Measurements from ENCODE around the gene IL23R. TPM values are rescaled to one million over a fixed set of nuclear protein-coding genes. Genes with fewer than 3 reads are reported as not detected.

IL23R gene
- polyA plus RNA-seq, 1 donor: 1.1 TPM

GRCh38 chr1:67264152-67264551, 97.9 kb downstream of the IL23R start:
- H3K27me3 ChIP-seq (ENCODE audit: control insufficient read depth, insufficient read depth, low read length): no peaks in the 10 kb centered on the region
- no peaks in the 10 kb centered on the region for H3K4me1 ChIP-seq (ENCODE audit: control insufficient read depth, insufficient read depth, low read length)
- no peak overlapping the region for H3K27ac ChIP-seq (ENCODE audit: low read length)
- DNase-seq: no peak
- no peaks in the 10 kb centered on the region for H3K9me3 ChIP-seq (ENCODE audit: control insufficient read depth, low read depth, low read length)
- no peak overlapping the region for H3K4me3 ChIP-seq (ENCODE audit: low read length)
- no peaks in the 10 kb centered on the region for H3K36me3 ChIP-seq (ENCODE audit: control insufficient read depth, insufficient read depth, low read length)

- H3K4me3 ChIP-seq (ENCODE audit: low read length): no peak overlapping the region
- H3K9me3 ChIP-seq (ENCODE audit: control insufficient read depth, low read depth, low read length): no peaks in the 10 kb centered on the region
- H3K36me3 ChIP-seq (ENCODE audit: control insufficient read depth, insufficient read depth, low read length): no peaks in the 10 kb centered on the region
- no peaks in the 10 kb centered on the region for H3K27me3 ChIP-seq (ENCODE audit: control insufficient read depth, insufficient read depth, low read length)
- DNase-seq: no peak
- no peak overlapping the region for H3K27ac ChIP-seq (ENCODE audit: low read length)
- 75% methylated on average over 2 of the region's 3 CpGs for WGBS (ENCODE audit: insufficient coverage, low lambda C conversion rate)
- no peaks in the 10 kb centered on the region for H3K4me1 ChIP-seq (ENCODE audit: control insufficient read depth, insufficient read depth, low read length)
Observed at GRCh38 chr1:67264899-67265298, 98.6 kb downstream of the IL23R start.

GRCh38 chr1:67269061-67269460, 102.8 kb downstream of the IL23R start:
- Histone ChIP-seq H3K36me3 (ENCODE audit: control insufficient read depth, insufficient read depth, low read length) (no peaks in the 10 kb centered on the region), H3K27ac (ENCODE audit: low read length) (no peak overlapping the region), H3K4me1 (ENCODE audit: control insufficient read depth, insufficient read depth, low read length) (no peaks in the 10 kb centered on the region), H3K9me3 (ENCODE audit: control insufficient read depth, low read depth, low read length) (no peaks in the 10 kb centered on the region), H3K4me3 (ENCODE audit: low read length) (no peak overlapping the region), H3K27me3 (ENCODE audit: control insufficient read depth, insufficient read depth, low read length) (no peaks in the 10 kb centered on the region)
- 95% methylated on average over 3 of the region's 3 CpGs for WGBS (ENCODE audit: insufficient coverage, low lambda C conversion rate)
- no peak for DNase-seq

- Histone ChIP-seq H3K36me3 (ENCODE audit: control insufficient read depth, insufficient read depth, low read length) (no peaks in the 10 kb centered on the region), H3K27ac (ENCODE audit: low read length) (no peak overlapping the region), H3K4me1 (ENCODE audit: control insufficient read depth, insufficient read depth, low read length) (no peaks in the 10 kb centered on the region), H3K4me3 (ENCODE audit: low read length) (no peak overlapping the region), H3K9me3 (ENCODE audit: control insufficient read depth, low read depth, low read length) (no peaks in the 10 kb centered on the region), H3K27me3 (ENCODE audit: control insufficient read depth, insufficient read depth, low read length) (no peaks in the 10 kb centered on the region)
- WGBS (ENCODE audit: insufficient coverage, low lambda C conversion rate): 100% methylated on average over 2 of the region's 3 CpGs
- no peak for DNase-seq
Observed at GRCh38 chr1:67270541-67270940, 104.3 kb downstream of the IL23R start.

- H3K9me3 ChIP-seq (ENCODE audit: control insufficient read depth, low read depth, low read length): no peaks in the 10 kb centered on the region
- WGBS (ENCODE audit: insufficient coverage, low lambda C conversion rate): 80% methylated on average over 1 of the region's 4 CpGs
Observed at GRCh38 chr1:67273591-67273990, 107.3 kb downstream of the IL23R start.

GRCh38 chr1:67274623-67275325, 108.5 kb downstream of the IL23R start:
- H3K9me3 ChIP-seq (ENCODE audit: control insufficient read depth, low read depth, low read length): no peaks in the 10 kb centered on the region
- H3K27ac ChIP-seq (ENCODE audit: low read length): no peak overlapping the region
- H3K4me3 ChIP-seq (ENCODE audit: low read length): no peak overlapping the region
- H3K36me3 ChIP-seq (ENCODE audit: control insufficient read depth, insufficient read depth, low read length): no peaks in the 10 kb centered on the region
- H3K27me3 ChIP-seq (ENCODE audit: control insufficient read depth, insufficient read depth, low read length): no peaks in the 10 kb centered on the region
- DNase-seq: no peak
- no peaks in the 10 kb centered on the region for H3K4me1 ChIP-seq (ENCODE audit: control insufficient read depth, insufficient read depth, low read length)
- WGBS (ENCODE audit: insufficient coverage, low lambda C conversion rate): 63% methylated on average over 2 of the region's 5 CpGs

More at GRCh38 chr1:67273591-67273990, 107.3 kb downstream of the IL23R start:
- Histone ChIP-seq H3K27me3 (ENCODE audit: control insufficient read depth, insufficient read depth, low read length) (no peaks in the 10 kb centered on the region), H3K4me3 (ENCODE audit: low read length) (no peak overlapping the region), H3K36me3 (ENCODE audit: control insufficient read depth, insufficient read depth, low read length) (no peaks in the 10 kb centered on the region), H3K27ac (ENCODE audit: low read length) (no peak overlapping the region), H3K4me1 (ENCODE audit: control insufficient read depth, insufficient read depth, low read length) (no peaks in the 10 kb centered on the region)
- DNase-seq: no peak

GRCh38 chr1:67280696-67281095, 114.4 kb downstream of the IL23R start:
- 58% methylated on average over 3 of the region's 5 CpGs for WGBS (ENCODE audit: insufficient coverage, low lambda C conversion rate)
- Histone ChIP-seq H3K9me3 (ENCODE audit: control insufficient read depth, low read depth, low read length) (no peaks in the 10 kb centered on the region), H3K4me1 (ENCODE audit: control insufficient read depth, insufficient read depth, low read length) (peaks cover 13% of the 10 kb centered on the region), H3K4me3 (ENCODE audit: low read length) (no peak overlapping the region), H3K27me3 (ENCODE audit: control insufficient read depth, insufficient read depth, low read length) (no peaks in the 10 kb centered on the region), H3K36me3 (ENCODE audit: control insufficient read depth, insufficient read depth, low read length) (no peaks in the 10 kb centered on the region), H3K27ac (ENCODE audit: low read length) (peak overlapping the region; percentile 19)
- DNase-seq: peak in 1 of 2 donors; percentile 40

- H3K27me3 ChIP-seq (ENCODE audit: control insufficient read depth, insufficient read depth, low read length): no peaks in the 10 kb centered on the region
- no CpG with 5 or more reads among the region's 3 CpGs for whole genome bisulfite sequencing (ENCODE audit: insufficient coverage, low lambda C conversion rate)
- peak; percentile 47 to 80 for DNase-seq
- H3K27ac ChIP-seq (ENCODE audit: low read length): peak overlapping the region; percentile 19
- peaks cover 13% of the 10 kb centered on the region for H3K4me1 ChIP-seq (ENCODE audit: control insufficient read depth, insufficient read depth, low read length)
- H3K9me3 ChIP-seq (ENCODE audit: control insufficient read depth, low read depth, low read length): no peaks in the 10 kb centered on the region
- H3K4me3 ChIP-seq (ENCODE audit: low read length): no peak overlapping the region
- H3K36me3 ChIP-seq (ENCODE audit: control insufficient read depth, insufficient read depth, low read length): no peaks in the 10 kb centered on the region
Observed at GRCh38 chr1:67281244-67281643, 115.0 kb downstream of the IL23R start.

GRCh38 chr1:67285780-67286488, 119.7 kb downstream of the IL23R start:
- Histone ChIP-seq H3K9me3 (ENCODE audit: control insufficient read depth, low read depth, low read length) (no peaks in the 10 kb centered on the region), H3K27ac (ENCODE audit: low read length) (no peak overlapping the region), H3K4me1 (ENCODE audit: control insufficient read depth, insufficient read depth, low read length) (peaks cover 6% of the 10 kb centered on the region), H3K36me3 (ENCODE audit: control insufficient read depth, insufficient read depth, low read length) (no peaks in the 10 kb centered on the region), H3K27me3 (ENCODE audit: control insufficient read depth, insufficient read depth, low read length) (no peaks in the 10 kb centered on the region), H3K4me3 (ENCODE audit: low read length) (no peak overlapping the region)
- 100% methylated on average over 2 of the region's 8 CpGs for WGBS (ENCODE audit: insufficient coverage, low lambda C conversion rate)
- DNase-seq: no peak

GRCh38 chr1:67290236-67290635, 124.0 kb downstream of the IL23R start:
- no peaks in the 10 kb centered on the region for H3K27me3 ChIP-seq (ENCODE audit: control insufficient read depth, insufficient read depth, low read length)
- H3K4me3 ChIP-seq (ENCODE audit: low read length): no peak overlapping the region
- no peaks in the 10 kb centered on the region for H3K4me1 ChIP-seq (ENCODE audit: control insufficient read depth, insufficient read depth, low read length)
- no peaks in the 10 kb centered on the region for H3K36me3 ChIP-seq (ENCODE audit: control insufficient read depth, insufficient read depth, low read length)
- H3K9me3 ChIP-seq (ENCODE audit: control insufficient read depth, low read depth, low read length): no peaks in the 10 kb centered on the region
- DNase-seq: no peak
- no CpG with 5 or more reads among the region's 4 CpGs for WGBS (ENCODE audit: insufficient coverage, low lambda C conversion rate)
- H3K27ac ChIP-seq (ENCODE audit: low read length): no peak overlapping the region

Measured in large intestine (tissue), 3 donors.